Stimulated activated CD8-positive, alpha-beta memory T cell treated with anti-CD3 and anti-CD28 coated beads, Interleukin-12 subunit alpha, Interleukin-12 subunit beta, amount 100 ng/mL, for 4 hours (primary cell): Measurements from ENCODE around the gene RNF144B.

Source experiments
- DNase-seq: peaks from one replicate; pipeline ENCODE4 v3.0.0-alpha.2; 2020; ENCODE audit warnings: low read depth

RNF144B gene

GRCh38 chr6:18513253-18513798 is 126.2 kb downstream of the RNF144B start:
- no peak for DNase-seq

- no peak for DNase-seq
These were observed 127.0 kb downstream of the RNF144B start for GRCh38 chr6:18514180-18514579.

- no peak for DNase-seq
These were observed 128.6 kb downstream of the RNF144B start for GRCh38 chr6:18515767-18516166.
